Cardiac muscle cell (in vitro differentiated cells and primary cell): Measurements from ENCODE around the gene ADGRD2. TPM values are rescaled to one million over a fixed set of nuclear protein-coding genes. Genes with fewer than 3 reads are reported as not detected.

Experiments used
- DNase-seq, 2 donors: peaks; one replicate each; pipeline versions ENCODE4 v3.0.0 to v3.0.0-alpha.2; 2010 to 2017; ENCODE audit warnings: low read depth in 1 of 2, low spot score in 1 of 2
- H3K27ac ChIP-seq: fragments of 200-600 bp; sonication (generic); 2 replicates; pipeline ENCODE4 v1.5.1; 2016
- H3K27me3 ChIP-seq: fragments of 200-600 bp; sonication (generic); 2 replicates; pipeline ENCODE4 v1.6.0; 2016; ENCODE audit warnings: control low read depth
- H3K36me3 ChIP-seq: fragments of 200-600 bp; sonication (generic); 2 replicates; pipeline ENCODE4 v1.5.1; 2016; ENCODE audit warnings: control low read depth
- H3K4me1 ChIP-seq: fragments of 200-600 bp; sonication (generic); 2 replicates; pipeline ENCODE4 v1.8.1; 2017; ENCODE audit warnings: low read depth, mild to moderate bottlenecking, mixed run types
- H3K4me3 ChIP-seq: fragments of 200-600 bp; sonication (generic); 2 replicates; pipeline ENCODE4 v1.5.1; 2016; ENCODE audit warnings: mild to moderate bottlenecking
- H3K9me3 ChIP-seq: fragments of 200-600 bp; sonication (generic); 2 replicates; pipeline ENCODE4 v1.5.1; 2017; ENCODE audit warnings: low read depth, mild to moderate bottlenecking, control low read depth
- CTCF ChIP-seq: IDR thresholded peaks from 2 replicates; pipeline ENCODE4 v1.5.1; 2012; ENCODE audit warnings: low read depth, mild to moderate bottlenecking, low read length
- polyA plus RNA-seq: library from polyadenylated mRNA; unstranded; fragments of >200 nt; fragmentation: Nextera tagmentation; extraction: Ambion mirVana; gene quantifications from 2 replicates; pipeline ENCODE4 v1.2.1, GENCODE V29; 2016
- total RNA-seq: library from RNA; depleted of rRNA; stranded (reverse); fragments of >200 nt; gene quantifications from 2 replicates; pipeline ENCODE4 v1.2.3, GENCODE V29; 2016

ADGRD2 gene
- total RNA-seq (not detected in 2 replicates), polyA plus RNA-seq (1.7 TPM in 1 of 2 replicates, not detected in the other)

- Histone ChIP-seq H3K27ac (no peak within 1 kb of the TSS), H3K4me3 (no peak within 1 kb of the TSS), H3K9me3 (no peaks in the 10 kb centered on the region), H3K36me3 (no peaks in the 10 kb centered on the region), H3K4me1 (no peaks in the 10 kb centered on the region), H3K27me3 (peaks cover 33% of the 10 kb centered on the region)
- DNase-seq: peak; percentile 32 to 72
- no peak for TF ChIP-seq CTCF
These were observed at the start of gene ADGRD2 for GRCh38 chr9:124450241-124450924. ADGRD2 (plus strand) TSS chr9:124450451; CDS start chr9:124451667, 1,216 bp downstream.

DNA sequence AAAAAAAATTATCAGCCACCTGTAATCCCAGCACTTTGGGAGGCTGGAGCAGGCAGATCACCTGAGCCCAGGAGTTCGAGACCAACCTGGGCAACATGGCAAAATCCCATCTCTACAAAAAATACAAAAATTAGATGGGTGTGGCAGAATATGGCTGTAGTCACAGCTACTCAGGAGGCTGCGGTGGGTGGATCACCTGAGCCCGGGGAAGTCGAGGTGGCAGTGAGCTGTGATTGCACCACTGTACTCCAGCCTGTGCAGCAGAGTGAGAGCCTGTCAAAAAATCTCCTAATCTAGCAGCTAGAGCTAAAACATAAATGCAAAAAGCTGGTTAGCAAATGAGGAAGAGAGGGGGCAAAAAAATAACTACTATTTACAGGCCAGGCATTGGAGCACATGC is 47.0 kb upstream of the ADGRD2 start:
- Histone ChIP-seq H3K4me3 (no peak overlapping the region), H3K4me1 (no peaks in the 10 kb centered on the region), H3K27ac (no peak overlapping the region), H3K9me3 (no peaks in the 10 kb centered on the region), H3K36me3 (peaks cover 46% of the 10 kb centered on the region), H3K27me3 (no peaks in the 10 kb centered on the region)
- no peak for DNase-seq
- no peak for TF ChIP-seq CTCF

- Histone ChIP-seq H3K4me1 (peaks cover 6% of the 10 kb centered on the region), H3K9me3 (no peaks in the 10 kb centered on the region), H3K4me3 (no peak overlapping the region), H3K36me3 (peaks cover 75% of the 10 kb centered on the region), H3K27ac (no peak overlapping the region), H3K27me3 (no peaks in the 10 kb centered on the region)
- DNase-seq: no peak
- TF ChIP-seq CTCF: no peak
These were observed 40.8 kb upstream of the ADGRD2 start for GRCh38 chr9:124409410-124409809.

GRCh38 chr9:124410321-124410913 is 39.8 kb upstream of the ADGRD2 start:
- H3K9me3 ChIP-seq: no peaks in the 10 kb centered on the region
- no peaks in the 10 kb centered on the region for H3K27me3 ChIP-seq
- H3K4me3 ChIP-seq: no peak overlapping the region
- H3K4me1 ChIP-seq: peaks cover 8% of the 10 kb centered on the region
- no peak for DNase-seq
- no peak overlapping the region for H3K27ac ChIP-seq
- peak; percentile 37 for TF ChIP-seq CTCF
- H3K36me3 ChIP-seq: peaks cover 66% of the 10 kb centered on the region

DNA sequence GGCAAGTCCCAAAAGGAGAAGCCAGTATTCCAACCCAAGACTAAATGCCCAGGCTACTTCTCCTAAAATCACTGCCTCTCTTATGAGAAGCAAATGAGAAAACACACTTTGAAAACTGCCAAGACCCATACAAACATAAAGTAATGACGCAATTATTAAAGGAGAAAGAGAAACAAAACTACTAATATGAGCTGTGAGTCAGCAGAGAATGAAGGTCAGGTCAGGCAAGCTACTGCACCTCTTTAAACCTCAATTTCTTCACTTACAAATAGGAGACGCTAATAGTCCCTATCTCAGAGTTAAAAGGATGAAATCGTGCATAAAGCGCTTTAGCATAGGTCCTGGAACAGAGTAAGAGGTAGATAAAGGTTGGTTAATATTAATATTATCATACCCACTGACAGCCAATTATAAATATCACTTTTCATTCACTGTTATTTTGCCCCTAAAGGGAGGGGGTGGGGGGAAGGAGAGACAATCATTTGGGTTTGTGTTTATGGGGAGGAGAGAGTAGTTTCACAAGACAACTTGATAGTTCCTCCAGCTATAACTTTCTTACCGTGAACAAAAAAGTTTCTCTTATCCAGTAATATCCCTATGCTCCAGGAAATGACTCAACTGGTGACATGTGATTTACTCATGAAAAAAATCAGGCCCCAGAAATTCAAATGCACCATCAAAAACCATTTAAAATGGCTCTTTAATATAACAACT is 38.6 kb upstream of the ADGRD2 start:
- Histone ChIP-seq H3K27me3 (no peaks in the 10 kb centered on the region), H3K4me1 (peaks cover 8% of the 10 kb centered on the region), H3K36me3 (peaks cover 60% of the 10 kb centered on the region), H3K27ac (no peak overlapping the region), H3K4me3 (no peak overlapping the region), H3K9me3 (no peaks in the 10 kb centered on the region)
- DNase-seq: peak in 1 of 2 donors; percentile 76
- TF ChIP-seq CTCF: no peak
